ENCODE data around the gene FMR1NB. TPM values are rescaled to one million over a fixed set of nuclear protein-coding genes. Genes with fewer than 3 reads are reported as not detected.

The FMR1NB gene
- total and polyA plus RNA-seq, 2 of the 8 experiments (the other 6 are each of a cell fraction or from before 2014, with no cell fraction given) = not detected

- TF ChIP-seq SIX5 (IDR thresholded peaks at IDR 0.05; ENCODE audit: low read depth, low read length) (no peak), ZNF274 (IDR thresholded peaks at IDR 0.05; ENCODE audit: borderline replicate concordance, extremely low read depth, low read length) (no peak)
These were observed 23.8 kb upstream of the FMR1NB start (continued) for GRCh38 chrX:147957291-147957690.
